SK-N-SH (cell line): ENCODE results near the gene WDCP. TPM values are rescaled to one million over a fixed set of nuclear protein-coding genes. Genes with fewer than 3 reads are reported as not detected.

Experiments
- CTCF ChIA-PET: fragments of 300-600, 350-600 bp; formaldehyde crosslinking; extraction: SDS; loops from one replicate; lab custom pipeline; 2021; lab: Yijun Ruan, JAX
- POLR2A ChIA-PET: fragments of 350-600 bp; sonication (Branson Sonifier 250); formaldehyde crosslinking; extraction: SDS; loops from one replicate; lab custom pipeline; 2020; ENCODE audit warnings: antibody characterized with exemption, inconsistent platforms; lab: Yijun Ruan, JAX
- DNase-seq: peaks from one replicate; pipeline ENCODE4 v3.0.0; 2012
- H2AFZ ChIP-seq: fragments of 200-600 bp; sonication (generic); 2 replicates; pipeline ENCODE4 v1.8.1; 2016; ENCODE audit warnings: antibody characterized with exemption, mild to moderate bottlenecking, low read depth
- H3F3A ChIP-seq: fragments of 200-600 bp; sonication (generic); replicated peaks from 2 replicates; pipeline ENCODE3; 2016; ENCODE audit warnings: antibody characterized with exemption, mild to moderate bottlenecking; ENCODE audit not compliant: insufficient read depth
- H3K27ac ChIP-seq, 2 experiments: fragments of 200-500 bp in 1 of 2; fragments of 200-600 bp in 1 of 2; sonication (Bioruptor generic) in 1 of 2; sonication (generic), shearing (Covaris generic) in 1 of 2; 2 replicates each; pipeline versions ENCODE4 v1.5.1 to v1.6.1; 2014 to 2016; ENCODE audit warnings: low read depth in 2 of 2, inconsistent platforms in 1 of 2, low read length in 1 of 2, mild to moderate bottlenecking in 1 of 2, mixed read lengths in 1 of 2
- H3K27me3 ChIP-seq: fragments of 200-600 bp; sonication (generic), shearing (Covaris generic); 2 replicates; pipeline ENCODE4 v1.6.1; 2016; ENCODE audit warnings: mixed run types; ENCODE audit not compliant: insufficient read depth
- H3K36me3 ChIP-seq, 2 experiments: fragments of 200-500 bp in 1 of 2; fragments of 200-600 bp in 1 of 2; sonication (Bioruptor generic) in 1 of 2; sonication (generic) in 1 of 2; replicated peaks in 1 of 2; 2 replicates each; pipeline versions ENCODE3 to v1.5.1; 2014 to 2016; ENCODE audit warnings: low read length in 1 of 2, mild to moderate bottlenecking in 1 of 2; ENCODE audit not compliant: insufficient read depth in 2 of 2, control insufficient read depth in 1 of 2
- H3K4me1 ChIP-seq, 2 experiments: fragments of 200-500 bp in 1 of 2; fragments of 200-600 bp in 1 of 2; sonication (Bioruptor generic) in 1 of 2; sonication (generic), shearing (Covaris generic) in 1 of 2; 2 replicates each; pipeline versions ENCODE4 v1.5.1 to v1.6.1; 2014 to 2016; ENCODE audit warnings: low read depth in 1 of 2, low read length in 1 of 2, mixed run types in 1 of 2; ENCODE audit not compliant: insufficient read depth in 2 of 2, control insufficient read depth in 1 of 2
- H3K4me2 ChIP-seq: fragments of 200-600 bp; sonication (generic), shearing (Covaris generic); 2 replicates; pipeline ENCODE4 v1.6.1; 2017; ENCODE audit warnings: mixed run types
- H3K4me3 ChIP-seq, 2 experiments: fragments of 200-500 bp in 1 of 2; fragments of 200-600 bp in 1 of 2; sonication (Bioruptor generic) in 1 of 2; sonication (generic), shearing (Covaris generic) in 1 of 2; 2 replicates each; pipeline versions ENCODE4 v1.5.1 to v1.8.1; 2014 to 2016; ENCODE audit warnings: low read depth in 2 of 2, inconsistent platforms in 1 of 2, low read length in 1 of 2, mild to moderate bottlenecking in 1 of 2, mixed read lengths in 1 of 2, moderate library complexity in 1 of 2
- H3K79me2 ChIP-seq: fragments of 200-600 bp; sonication (generic); 2 replicates; pipeline ENCODE4 v1.8.1; 2017; ENCODE audit warnings: mild to moderate bottlenecking; ENCODE audit not compliant: insufficient read depth
- H3K9ac ChIP-seq: fragments of 200-600 bp; sonication (generic); 2 replicates; pipeline ENCODE4 v1.6.1; 2017; ENCODE audit warnings: mixed run types
- H3K9me2 ChIP-seq: fragments of 200-600 bp; sonication (generic); 2 replicates; pipeline ENCODE4 v1.6.1; 2017; ENCODE audit warnings: mixed run types
- H3K9me3 ChIP-seq: fragments of 200-600 bp; sonication (generic); 2 replicates; pipeline ENCODE4 v1.6.1; 2017; ENCODE audit warnings: mixed run types, mild to moderate bottlenecking, moderate library complexity
- H4K20me1 ChIP-seq: fragments of 200-600 bp; sonication (generic); 2 replicates; pipeline ENCODE4 v1.6.1; 2017; ENCODE audit warnings: mild to moderate bottlenecking, mixed run types; ENCODE audit not compliant: insufficient read depth
- CHD2 ChIP-seq: fragments of 150-350 bp; IDR thresholded peaks from 2 replicates; pipeline ENCODE4 v1.6.1; 2018; ENCODE audit warnings: low read length; ENCODE audit not compliant: partially characterized antibody
- CTCF ChIP-seq: fragments of 200-600 bp; sonication (generic); IDR thresholded peaks from 2 replicates; pipeline ENCODE4 v1.6.1; 2017; ENCODE audit warnings: antibody characterized with exemption, mild to moderate bottlenecking, moderate library complexity
- ELF1 ChIP-seq: IDR thresholded peaks from 2 replicates; pipeline ENCODE4 v1.4.0; 2012
- FOSL2 ChIP-seq: IDR thresholded peaks from 2 replicates; pipeline ENCODE4 v1.4.0; 2012; ENCODE audit warnings: low read depth, mild to moderate bottlenecking, moderate library complexity, borderline replicate concordance
- FOXJ3 ChIP-seq: sonication (generic); formaldehyde crosslinking; IDR thresholded peaks from 2 replicates; pipeline ENCODE4 v1.5.1; 2020; ENCODE audit warnings: mild to moderate bottlenecking, missing genetic modification reagents
- FOXM1 ChIP-seq: IDR thresholded peaks from 2 replicates; pipeline ENCODE4 v1.4.0; 2012; ENCODE audit warnings: low read depth, mild to moderate bottlenecking
- GABPA ChIP-seq: IDR thresholded peaks from 2 replicates; pipeline ENCODE4 v1.4.0; 2012; ENCODE audit warnings: low read depth, mild to moderate bottlenecking
- IRF3 ChIP-seq: fragments of 150-350 bp; IDR thresholded peaks from 2 replicates; pipeline ENCODE4 v1.6.1; 2016; ENCODE audit warnings: mild to moderate bottlenecking, low read depth, low read length
- MAX ChIP-seq: IDR thresholded peaks from 2 replicates; pipeline ENCODE4 v1.4.0; 2012; ENCODE audit warnings: low read depth
- NRF1 ChIP-seq: IDR thresholded peaks from 2 replicates; pipeline ENCODE4 v1.6.1; 2012; ENCODE audit warnings: low read depth, mild to moderate bottlenecking, low read length
- SIN3A ChIP-seq: IDR thresholded peaks from 2 replicates; pipeline ENCODE4 v1.6.1; 2012; ENCODE audit warnings: low read depth, mild to moderate bottlenecking, low read length, moderate library complexity, borderline replicate concordance
- TEAD4 ChIP-seq: IDR thresholded peaks from 2 replicates; pipeline ENCODE4 v1.4.0; 2012; ENCODE audit warnings: mild to moderate bottlenecking, borderline replicate concordance; ENCODE audit not compliant: insufficient read depth
- USF1 ChIP-seq: IDR thresholded peaks from 2 replicates; pipeline ENCODE4 v1.4.0; 2012; ENCODE audit warnings: low read depth, borderline replicate concordance
- USF2 ChIP-seq: fragments of 150-350 bp; IDR thresholded peaks from 2 replicates; pipeline ENCODE4 v1.6.1; 2017; ENCODE audit warnings: antibody characterized with exemption, low read length, low read depth, borderline replicate concordance
- WGBS: methylation state at CpG from one replicate; pipeline ENCODE4 v1.1.6; 2017; ENCODE audit warnings: low lambda C conversion rate; 5-methylcytosine and 5-hydroxymethylcytosine counted together
- polyA plus RNA-seq, 3 experiments: library from polyadenylated mRNA; depleted of rRNA; stranded (reverse); fragments of >200 nt; gene quantifications; 2 replicates each; pipeline ENCODE4 v1.2.3, GENCODE V29; 2012

Gene WDCP
- polyA plus RNA-seq, 1 of the 3 experiments (the other 2 are of a cell fraction), result 7.1 TPM

GRCh38 chr2:24024996-24025663 is 22.1 kb downstream of the WDCP start:
- POLR2A ChIA-PET, result no interaction called here
- Histone ChIP-seq H3K4me3 (no peak overlapping the region), H3K27ac (no peak overlapping the region), H3K4me2 (no peak overlapping the region), H3K9me3 (no peaks in the 10 kb centered on the region), H3K79me2 (peaks cover 6% of the 10 kb centered on the region; the same call in 1 of the 2 replicates), H3K36me3 (peaks cover 7 to 21% of the 10 kb centered on the region in 2 experiments), H3F3A (no peaks in the 10 kb centered on the region), H3K9ac (no peak overlapping the region), H3K9me2 (no peaks in the 10 kb centered on the region), H3K4me1 (no peaks in the 10 kb centered on the region), H4K20me1 (no peaks in the 10 kb centered on the region), H3K27me3 (no peaks in the 10 kb centered on the region), H2AFZ (no peak overlapping the region)
- TF ChIP-seq IRF3 (no peak), USF2 (no peak), CTCF (no peak), TEAD4 (no peak), GABPA (no peak), FOSL2 (no peak), ELF1 (no peak), USF1 (no peak), MAX (no peak), FOXM1 (no peak), FOXJ3 (no peak), CHD2 (no peak), NRF1 (no peak), SIN3A (no peak)
- WGBS, result 99% methylated on average over 9 of the region's 17 CpGs
- DNase-seq, result no peak
- CTCF ChIA-PET, result interaction anchor here (1.6 to 2.1 kb wide), 3 partner anchors 9 to 99 kb away, joined by 3 to 8 read pairs (median 6); partner anchors contain the start of gene ATAD2B
